Activated naive CD8-positive, alpha-beta T cell treated with anti-CD3 and anti-CD28 coated beads, Interleukin-2, amount 10 ng/mL, durations not matched to agents 7 days and 5 days (primary cell): Measurements from ENCODE around the gene FOLR3. TPM values are rescaled to one million over a fixed set of nuclear protein-coding genes. Genes with fewer than 3 reads are reported as not detected.
A peak's percentile ranks its signal among the peaks of the same experiment; 100 is the strongest.
"Not testable (repeated sequence)": the region's sequence is repeated elsewhere in the genome, so short reads cannot be mapped to it uniquely, and the experiment has no call there.

Source experiments
- ATAC-seq: fragments of 150-1000 bp; cut with Tn5 transposase; one replicate; pipeline ENCODE4 v1.10.0; 2021; ENCODE audit warnings: low read depth, moderate library complexity
- POLR2A ChIA-PET: fragments of 350-600 bp; sonication (Branson Sonifier 250); formaldehyde crosslinking; loops from one replicate; lab custom pipeline; 2021; ENCODE audit warnings: antibody characterized with exemption; lab: Charles Lee
- DNase-seq: peaks from one replicate; pipeline ENCODE4 v3.0.0; 2021
- H3K27ac Mint-ChIP-seq: one replicate; pipeline ENCODE4 v1.8.0; 2022; ENCODE audit warnings: mild to moderate bottlenecking, mixed read lengths
- H3K27me3 Mint-ChIP-seq: one replicate; pipeline ENCODE4 v1.8.0; 2022; ENCODE audit warnings: mild to moderate bottlenecking, moderate library complexity, mixed read lengths
- H3K36me3 Mint-ChIP-seq: one replicate; pipeline ENCODE4 v1.8.0; 2021; ENCODE audit warnings: mild to moderate bottlenecking, mixed read lengths
- H3K4me1 Mint-ChIP-seq: one replicate; pipeline ENCODE4 v1.8.0; 2021; ENCODE audit warnings: mixed read lengths
- H3K4me3 Mint-ChIP-seq: one replicate; pipeline ENCODE4 v1.8.0; 2022; ENCODE audit warnings: mild to moderate bottlenecking, moderate library complexity, mixed read lengths
- H3K9me3 Mint-ChIP-seq: one replicate; pipeline ENCODE4 v1.8.0; 2021; ENCODE audit warnings: mixed read lengths
- total RNA-seq, 2 experiments: library from RNA; stranded (reverse); gene quantifications; one replicate each; pipeline ENCODE4 v1.2.3, GENCODE V29; 2021

Gene FOLR3
- total RNA-seq, 2 experiments from 2014 or later, result not detected

GRCh38 chr11:72135891-72136683 is 562 bp downstream of the FOLR3 start:
- no peak overlapping the region for H3K4me3 Mint-ChIP-seq
- POLR2A ChIA-PET, result no interaction called here
- H3K4me1 Mint-ChIP-seq, result peaks cover 10% of the 10 kb centered on the region
- peak overlapping the region; percentile 24 for H3K27ac Mint-ChIP-seq
- H3K36me3 Mint-ChIP-seq, result no peaks in the 10 kb centered on the region
- DNase-seq, result no peak
- ATAC-seq, result no peak
- H3K27me3 Mint-ChIP-seq, result peaks cover 27% of the 10 kb centered on the region
- peaks cover 4% of the 10 kb centered on the region for H3K9me3 Mint-ChIP-seq

GRCh38 chr11:72136684-72137262 is 1.2 kb downstream of the FOLR3 start:
- Mint-ChIP-seq H3K36me3 (no peaks in the 10 kb centered on the region), H3K4me1 (peaks cover 17% of the 10 kb centered on the region), H3K27ac (peak overlapping the region; percentile 24), H3K9me3 (peaks cover 4% of the 10 kb centered on the region), H3K4me3 (no peak overlapping the region), H3K27me3 (peaks cover 24% of the 10 kb centered on the region)
- POLR2A ChIA-PET, result interaction anchor here (0.6 kb wide), 1 partner anchor 24 kb away, joined by 3 read pairs; the partner anchor contains the start of gene ANAPC15
- peak; percentile 39 for ATAC-seq
- DNase-seq, result no peak

- ATAC-seq (no peak), DNase-seq (no peak)
- Mint-ChIP-seq H3K27ac (no peak overlapping the region), H3K9me3 (peaks cover 4% of the 10 kb centered on the region), H3K36me3 (no peaks in the 10 kb centered on the region), H3K27me3 (peaks cover 2% of the 10 kb centered on the region), H3K4me1 (peaks cover 22% of the 10 kb centered on the region), H3K4me3 (no peak overlapping the region)
- POLR2A ChIA-PET, result no interaction called here
Measured at GRCh38 chr11:72138821-72139390, 3.4 kb downstream of the FOLR3 start.

- no peak for ATAC-seq
- Mint-ChIP-seq H3K4me1 (peaks cover 22% of the 10 kb centered on the region), H3K36me3 (no peaks in the 10 kb centered on the region), H3K4me3 (no peak overlapping the region), H3K27ac (no peak overlapping the region), H3K27me3 (peaks cover 2% of the 10 kb centered on the region), H3K9me3 (peaks cover 4% of the 10 kb centered on the region)
- POLR2A ChIA-PET, result no interaction called here
- no peak for DNase-seq
Measured at GRCh38 chr11:72139500-72139899, 4.0 kb downstream of the FOLR3 start.

- Mint-ChIP-seq H3K9me3 (peaks cover 4% of the 10 kb centered on the region), H3K27ac (no peak overlapping the region), H3K4me3 (no peak overlapping the region), H3K27me3 (peaks cover 4% of the 10 kb centered on the region), H3K4me1 (peaks cover 22% of the 10 kb centered on the region), H3K36me3 (no peaks in the 10 kb centered on the region)
- POLR2A ChIA-PET, result no interaction called here
- DNase-seq (no peak), ATAC-seq (no peak)
Measured at GRCh38 chr11:72140661-72141060, 5.1 kb downstream of the FOLR3 start.

GRCh38 chr11:72141066-72141465 is 5.5 kb downstream of the FOLR3 start:
- no peak overlapping the region for H3K4me3 Mint-ChIP-seq
- peaks cover 6% of the 10 kb centered on the region for H3K27me3 Mint-ChIP-seq
- no peak for ATAC-seq
- H3K36me3 Mint-ChIP-seq, result no peaks in the 10 kb centered on the region
- DNase-seq, result no peak
- peaks cover 22% of the 10 kb centered on the region for H3K4me1 Mint-ChIP-seq
- H3K9me3 Mint-ChIP-seq, result peaks cover 4% of the 10 kb centered on the region
- POLR2A ChIA-PET, result no interaction called here
- no peak overlapping the region for H3K27ac Mint-ChIP-seq

- not testable (repeated sequence) for H3K27ac Mint-ChIP-seq, H3K36me3 Mint-ChIP-seq
Measured at GRCh38 chr11:72142086-72142485, 6.6 kb downstream of the FOLR3 start.

GRCh38 chr11:72142543-72142942 is 7.0 kb downstream of the FOLR3 start:
- POLR2A ChIA-PET, H3K27ac Mint-ChIP-seq, H3K9me3 Mint-ChIP-seq, H3K27me3 Mint-ChIP-seq, DNase-seq, H3K36me3 Mint-ChIP-seq, ATAC-seq, H3K4me3 Mint-ChIP-seq: not testable (repeated sequence)
- H3K4me1 Mint-ChIP-seq, result peaks cover 19% of the 10 kb centered on the region

More at GRCh38 chr11:72142086-72142485, 6.6 kb downstream of the FOLR3 start:
- ATAC-seq, H3K9me3 Mint-ChIP-seq, H3K27me3 Mint-ChIP-seq, DNase-seq, POLR2A ChIA-PET, H3K4me3 Mint-ChIP-seq: not testable (repeated sequence)
- peaks cover 19% of the 10 kb centered on the region for H3K4me1 Mint-ChIP-seq

GRCh38 chr11:72144807-72145565 is 9.5 kb downstream of the FOLR3 start:
- Mint-ChIP-seq H3K27me3 (peaks cover 10% of the 10 kb centered on the region), H3K4me3 (no peak overlapping the region), H3K9me3 (no peaks in the 10 kb centered on the region), H3K27ac (no peak overlapping the region), H3K4me1 (peaks cover 19% of the 10 kb centered on the region), H3K36me3 (no peaks in the 10 kb centered on the region)
- no peak for DNase-seq
- ATAC-seq, result no peak
- POLR2A ChIA-PET, result interaction anchor here (2.1 kb wide), 1 partner anchor 32 kb away, joined by 7 read pairs; the partner anchor contains the start of gene ANAPC15

- ATAC-seq (no peak), DNase-seq (no peak)
- Mint-ChIP-seq H3K27me3 (peaks cover 14% of the 10 kb centered on the region), H3K4me1 (peaks cover 7% of the 10 kb centered on the region), H3K4me3 (no peak overlapping the region), H3K9me3 (no peaks in the 10 kb centered on the region), H3K36me3 (no peaks in the 10 kb centered on the region), H3K27ac (no peak overlapping the region)
- POLR2A ChIA-PET, result no interaction called here
Measured at GRCh38 chr11:72146625-72147024, 11.1 kb downstream of the FOLR3 start.

- Mint-ChIP-seq H3K4me1 (no peaks in the 10 kb centered on the region), H3K27ac (no peak overlapping the region), H3K9me3 (no peaks in the 10 kb centered on the region), H3K4me3 (no peak overlapping the region), H3K27me3 (peaks cover 14% of the 10 kb centered on the region), H3K36me3 (no peaks in the 10 kb centered on the region)
- POLR2A ChIA-PET, result no interaction called here
- no peak for ATAC-seq
- no peak for DNase-seq
Measured at GRCh38 chr11:72150882-72151281, 15.4 kb downstream of the FOLR3 start.

- H3K4me1 Mint-ChIP-seq, DNase-seq, POLR2A ChIA-PET, H3K27ac Mint-ChIP-seq, H3K9me3 Mint-ChIP-seq, ATAC-seq, H3K36me3 Mint-ChIP-seq, H3K4me3 Mint-ChIP-seq: not testable (repeated sequence)
- H3K27me3 Mint-ChIP-seq, result peaks cover 20% of the 10 kb centered on the region
Measured at GRCh38 chr11:72153874-72154273, 18.3 kb downstream of the FOLR3 start.

- POLR2A ChIA-PET, result no interaction called here
- Mint-ChIP-seq H3K9me3 (no peaks in the 10 kb centered on the region), H3K27ac (no peak overlapping the region), H3K4me1 (no peaks in the 10 kb centered on the region), H3K36me3 (no peaks in the 10 kb centered on the region), H3K4me3 (no peak overlapping the region), H3K27me3 (peaks cover 20% of the 10 kb centered on the region)
- ATAC-seq, result no peak
- no peak for DNase-seq
Measured at GRCh38 chr11:72154816-72155215, 19.3 kb downstream of the FOLR3 start.
